GM12872 (cell line): ENCODE data around the gene MNX1.

Experiments used
- CTCF ChIP-seq: IDR thresholded peaks from 3 replicates; pipeline ENCODE4 v1.5.1; 2011; ENCODE audit warnings: low read depth, mild to moderate bottlenecking, low read length, moderate library complexity; ENCODE audit not compliant: insufficient read depth

MNX1 gene

GRCh38 chr7:157032128-157032527 lies 21.7 kb upstream of the MNX1 start:
- no peak for TF ChIP-seq CTCF

GRCh38 chr7:157028199-157028903 lies 17.9 kb upstream of the MNX1 start:
- TF ChIP-seq CTCF: no peak

- TF ChIP-seq CTCF: no peak
These were observed 17.2 kb upstream of the MNX1 start for GRCh38 chr7:157027568-157028198.

- TF ChIP-seq CTCF: no peak
These were observed 14.3 kb upstream of the MNX1 start for GRCh38 chr7:157024716-157025115.

- TF ChIP-seq CTCF: no peak
These were observed 13.1 kb upstream of the MNX1 start for GRCh38 chr7:157023589-157023905.

- no peak for TF ChIP-seq CTCF
These were observed 12.5 kb upstream of the MNX1 start for GRCh38 chr7:157022681-157023588.
